ENCODE results near the gene NPHP4.

The NPHP4 gene

DNA sequence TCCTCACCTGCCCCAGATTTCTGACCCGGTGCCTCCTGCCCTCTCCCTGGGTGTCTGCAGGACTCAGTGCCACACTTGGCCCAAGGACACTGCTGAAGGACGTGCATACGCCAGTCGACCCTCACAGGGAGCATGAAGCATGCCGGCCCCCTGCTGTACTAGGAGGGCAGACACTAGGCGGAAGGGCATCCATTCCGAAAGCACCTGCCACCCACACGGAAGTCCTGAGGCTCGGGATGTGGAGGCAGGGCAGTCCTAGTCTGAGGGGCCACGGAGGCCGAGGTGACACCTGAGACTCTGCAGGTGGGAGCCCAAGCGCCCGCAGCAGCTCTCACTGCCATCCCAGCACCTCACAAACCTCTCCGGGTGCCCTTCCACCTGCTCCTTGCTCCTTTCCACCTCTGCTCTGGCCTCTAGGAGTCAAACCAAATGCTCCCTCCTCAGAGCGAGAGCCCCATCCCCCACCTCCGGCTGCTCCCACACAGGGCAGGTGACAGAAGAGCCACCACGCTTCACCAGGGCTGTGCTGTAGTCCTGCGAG is 2.4 kb downstream of the NPHP4 start:
- no peak for DNase-seq (ENCODE audit: low read depth)

DNA sequence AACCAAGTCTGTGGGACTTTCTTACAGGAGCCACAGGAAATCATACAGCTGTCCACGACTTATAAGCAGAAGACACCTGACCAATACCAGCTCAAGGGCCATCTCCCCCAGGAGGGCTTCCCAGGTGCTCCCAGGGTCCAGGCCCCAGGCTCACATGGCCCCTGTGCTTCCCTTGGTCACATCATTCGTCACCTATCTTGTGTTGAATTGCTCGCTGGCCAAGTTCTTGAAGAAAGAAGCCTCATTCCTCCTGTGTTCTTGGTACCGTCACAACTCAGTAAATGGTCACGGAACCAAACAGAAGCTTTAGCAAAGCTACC is 3.0 kb downstream of the NPHP4 start:
- DNase-seq (ENCODE audit: low read depth): no peak

DNA sequence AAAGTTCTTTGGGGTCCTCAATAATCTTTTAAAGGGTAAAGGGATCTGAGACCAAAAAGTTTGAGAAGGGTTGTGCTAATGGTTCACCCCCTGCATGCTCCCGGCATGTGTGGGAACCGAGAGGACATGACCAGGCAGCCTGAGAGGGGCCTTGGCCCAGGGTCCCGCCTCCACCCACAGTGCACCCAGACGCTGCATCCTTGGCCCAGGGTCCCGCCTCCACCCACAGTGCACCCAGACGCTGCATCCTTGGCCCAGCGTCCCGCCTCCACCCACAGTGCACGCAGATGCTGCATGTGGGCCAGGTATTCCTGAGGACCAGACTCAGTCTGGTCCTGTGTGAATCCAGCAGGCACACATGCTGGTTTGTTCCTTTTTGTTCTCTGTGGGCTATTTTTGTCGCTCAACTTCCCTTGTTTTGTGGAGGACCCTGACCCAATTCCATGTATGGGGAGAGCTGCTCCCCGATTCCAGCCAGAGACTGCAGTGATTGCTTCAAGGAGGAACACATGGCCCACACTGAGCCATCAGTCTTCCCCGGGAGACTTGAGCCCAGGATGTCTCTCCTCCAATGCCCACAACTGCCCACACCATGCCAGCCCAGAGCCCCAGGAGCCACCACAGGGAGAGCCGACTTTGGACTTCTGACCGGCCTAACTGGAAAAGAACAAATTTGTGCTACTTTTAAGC is 3.5 kb downstream of the NPHP4 start:
- no peak for DNase-seq (ENCODE audit: low read depth)

DNA sequence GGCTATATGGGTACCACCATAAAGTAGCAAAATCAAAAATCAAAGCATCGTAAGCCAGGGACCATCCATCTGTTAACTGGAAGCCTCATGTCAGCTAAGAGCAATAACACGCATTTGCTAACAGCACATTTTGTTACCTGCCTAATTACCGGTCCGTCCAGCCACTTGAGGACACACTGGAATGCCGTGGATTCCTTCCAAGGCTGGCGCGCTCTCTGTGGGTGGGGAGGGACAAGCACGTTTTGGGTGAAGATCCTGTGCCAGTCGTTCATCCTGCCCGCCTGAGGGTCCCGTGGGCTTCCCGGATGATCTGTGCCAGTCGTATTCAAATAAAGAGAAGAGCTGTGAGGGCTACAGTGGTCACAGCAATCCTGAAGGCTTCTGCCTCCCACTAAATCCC is 6.2 kb downstream of the NPHP4 start:
- DNase-seq (ENCODE audit: low read depth): no peak

GRCh38 chr1:5985250-5985649 is 7.0 kb downstream of the NPHP4 start:
- no peak for DNase-seq (ENCODE audit: low read depth)

DNA sequence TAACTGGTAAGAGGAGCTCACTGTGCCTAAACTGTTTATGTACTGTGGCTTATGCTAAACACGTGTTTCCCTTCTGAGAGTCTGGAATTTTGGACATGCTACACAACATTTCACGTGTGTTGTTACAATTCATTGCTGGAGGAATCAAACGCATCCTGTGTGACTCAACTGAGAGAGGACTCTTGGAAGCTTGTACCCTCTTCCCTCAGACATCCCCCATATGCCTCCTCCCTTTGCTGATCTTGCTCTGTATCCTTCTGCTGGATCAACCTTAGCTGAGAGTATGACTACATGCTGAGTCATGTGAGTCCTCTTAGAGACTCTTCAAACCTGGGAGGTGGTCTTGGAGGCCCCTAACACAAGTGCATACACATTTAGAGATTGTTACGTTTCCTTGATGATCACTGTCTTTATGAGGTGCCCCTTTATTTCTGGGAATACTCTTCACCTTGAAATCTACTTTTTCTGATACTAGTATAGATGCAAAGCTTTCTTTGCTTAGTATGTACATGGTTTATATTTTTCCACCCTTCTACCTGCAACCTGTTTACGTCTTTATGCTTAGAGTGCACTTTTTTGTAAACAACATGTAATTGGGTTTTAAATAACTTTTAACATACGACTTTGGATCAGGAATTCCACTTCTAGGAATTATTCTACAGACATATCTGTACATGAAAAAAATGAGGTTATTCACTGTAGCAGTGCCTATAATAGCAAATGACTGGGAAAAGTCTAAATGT is 8.7 kb downstream of the NPHP4 start:
- DNase-seq (ENCODE audit: low read depth): no peak

DNA sequence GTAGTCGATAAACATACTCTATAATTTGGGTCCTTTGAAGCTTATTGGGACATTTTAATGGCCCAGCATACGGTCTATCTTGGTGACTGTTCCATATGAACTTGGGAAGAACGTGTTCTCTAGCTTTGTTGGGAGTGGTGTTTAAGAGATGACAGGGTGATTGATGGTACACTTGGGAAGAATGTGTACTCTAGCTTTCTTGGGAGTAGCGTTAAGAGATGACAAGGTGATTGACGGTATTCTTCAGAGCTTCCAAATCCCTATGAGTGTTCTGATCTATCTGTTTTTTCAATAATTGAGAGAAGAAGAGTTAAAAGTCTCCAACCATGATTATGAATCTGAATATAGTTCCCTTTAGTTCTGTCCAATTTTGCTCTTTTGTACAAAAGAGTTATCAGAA is 9.4 kb downstream of the NPHP4 start:
- no peak for DNase-seq (ENCODE audit: low read depth)

DNA sequence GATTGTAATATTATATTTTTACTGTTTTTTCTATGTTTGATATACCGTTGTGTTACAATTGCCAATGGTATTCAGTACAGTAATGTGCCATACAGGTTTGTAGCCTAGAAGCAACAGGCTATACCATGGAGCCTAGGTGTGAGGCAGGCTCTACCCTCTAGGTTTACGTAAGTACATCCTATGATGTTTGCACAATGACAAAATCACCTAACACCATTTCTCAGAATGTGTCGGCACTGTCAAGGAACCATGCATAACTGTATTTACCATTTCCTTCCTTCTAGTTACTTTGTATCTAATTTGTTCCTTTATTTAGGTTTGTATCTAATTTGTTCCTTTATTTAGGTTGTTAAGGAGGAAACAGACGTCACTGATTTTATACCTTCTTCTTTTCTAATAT is 9.9 kb downstream of the NPHP4 start:
- no peak for DNase-seq (ENCODE audit: low read depth)

DNA sequence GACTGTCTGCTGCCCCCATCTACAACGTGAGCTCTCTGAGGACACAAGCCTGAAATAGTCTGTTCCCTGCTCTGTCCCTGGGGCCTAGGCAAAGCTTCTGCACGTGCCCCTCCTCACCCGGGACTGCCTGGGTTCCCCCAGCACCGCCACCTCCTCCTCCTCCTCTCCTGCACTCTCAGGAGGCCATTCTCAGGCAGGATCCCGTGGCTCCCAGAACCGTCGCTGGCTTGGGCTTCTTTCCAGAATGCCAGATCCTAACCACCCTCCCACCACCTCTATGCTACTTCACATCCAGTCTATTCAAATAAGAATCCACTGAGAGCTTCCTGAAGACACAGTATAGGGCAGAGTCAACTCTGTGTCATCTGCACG is 11.2 kb downstream of the NPHP4 start:
- DNase-seq (ENCODE audit: low read depth): no peak

DNA sequence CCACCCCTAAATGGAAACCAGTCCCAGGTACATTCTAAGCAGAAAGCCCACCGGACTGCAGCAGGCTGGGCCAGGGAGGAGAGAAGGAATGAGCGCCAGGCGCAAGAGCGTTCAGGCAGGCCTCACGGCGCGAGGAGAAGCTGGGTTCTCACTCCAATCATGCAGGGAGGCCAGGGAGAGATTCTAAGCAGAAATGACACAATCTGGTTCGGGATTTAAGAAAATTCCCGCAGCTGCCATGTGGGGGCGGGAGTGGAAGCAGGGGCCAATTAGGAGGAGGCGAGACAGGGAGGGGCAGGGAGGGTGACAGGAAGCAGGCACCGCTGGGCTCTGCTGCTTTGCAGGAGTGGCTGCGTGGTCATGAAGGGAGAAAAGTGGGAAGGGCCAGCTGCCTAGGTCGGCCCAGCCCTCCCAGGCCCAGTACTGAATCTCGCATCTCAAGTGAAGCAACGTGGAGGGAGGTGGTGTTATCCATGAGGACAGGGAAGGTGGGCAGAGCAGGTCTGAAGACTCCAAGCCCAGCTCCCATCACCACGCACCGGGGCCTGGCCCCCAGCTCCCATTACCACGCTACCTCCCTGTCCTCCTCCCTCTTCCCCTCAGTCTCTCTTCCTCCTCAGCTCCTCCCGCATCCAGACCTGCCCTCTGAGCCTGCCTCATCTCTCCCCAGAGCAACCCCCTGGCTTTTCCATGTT is 11.8 kb downstream of the NPHP4 start:
- no peak for DNase-seq (ENCODE audit: low read depth)

GRCh38 chr1:5979536-5980313 is 12.5 kb downstream of the NPHP4 start:
- DNase-seq (ENCODE audit: low read depth): no peak

DNA sequence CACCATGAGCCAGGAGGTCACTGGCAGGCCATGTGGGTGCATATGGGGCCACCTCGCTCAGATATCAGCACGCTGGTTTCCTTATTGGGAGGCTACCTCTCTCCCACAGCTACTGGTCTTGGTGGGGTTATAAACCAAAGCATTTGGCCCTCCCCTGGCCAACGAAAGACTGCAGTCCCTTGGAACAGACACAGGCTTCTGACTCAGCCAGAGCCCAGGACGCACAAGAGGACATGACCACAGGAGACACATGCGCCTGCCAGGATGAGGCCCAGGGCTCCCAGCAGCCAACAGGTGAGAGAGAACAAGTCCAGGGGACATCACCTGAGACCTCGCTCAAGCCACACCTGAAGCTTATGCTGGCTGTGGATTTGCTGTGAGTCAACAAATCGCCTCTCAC is 13.8 kb downstream of the NPHP4 start:
- DNase-seq (ENCODE audit: low read depth): no peak

- DNase-seq (ENCODE audit: low read depth): no peak
Measured at GRCh38 chr1:5977494-5978444, 14.5 kb downstream of the NPHP4 start.

DNA sequence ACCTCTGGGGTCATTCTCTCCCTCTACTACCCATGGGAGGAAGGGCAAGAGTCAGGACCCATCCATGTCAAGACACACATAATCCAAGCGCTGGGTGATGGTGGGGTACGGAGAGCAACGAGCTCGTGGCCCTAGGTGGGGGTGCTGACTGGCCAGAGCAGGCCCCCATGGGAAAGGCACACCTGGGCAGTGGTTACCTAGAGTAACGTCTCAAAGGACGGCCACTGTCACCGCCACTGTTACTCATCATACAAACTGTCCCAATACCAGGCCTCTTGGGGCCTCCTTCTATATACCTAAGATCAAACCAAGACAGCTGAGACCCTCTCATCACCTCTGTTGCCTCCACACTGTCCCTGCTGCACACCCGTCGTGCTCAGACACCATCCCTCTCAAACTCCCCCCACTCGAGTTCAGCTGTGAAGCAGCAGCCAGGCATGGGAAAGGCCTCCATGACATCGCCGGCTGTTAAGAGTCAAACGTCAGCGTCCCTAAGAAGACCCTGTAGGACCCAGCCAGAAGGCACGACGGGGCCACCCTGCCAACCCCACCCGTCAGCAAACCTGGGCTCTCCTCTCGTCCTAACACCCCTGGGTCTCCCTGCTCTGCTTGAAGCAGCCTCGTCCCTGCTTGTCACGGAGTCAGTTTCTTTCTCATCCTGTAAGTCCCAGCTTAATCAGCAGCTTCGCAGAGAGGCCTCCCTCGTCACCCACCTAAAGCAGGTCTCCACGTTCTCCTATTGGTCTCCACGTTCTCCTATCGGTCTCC is 15.3 kb downstream of the NPHP4 start:
- DNase-seq (ENCODE audit: low read depth): no peak

- no peak for DNase-seq (ENCODE audit: low read depth)
Measured at GRCh38 chr1:5976231-5976630, 16.0 kb downstream of the NPHP4 start.

DNA sequence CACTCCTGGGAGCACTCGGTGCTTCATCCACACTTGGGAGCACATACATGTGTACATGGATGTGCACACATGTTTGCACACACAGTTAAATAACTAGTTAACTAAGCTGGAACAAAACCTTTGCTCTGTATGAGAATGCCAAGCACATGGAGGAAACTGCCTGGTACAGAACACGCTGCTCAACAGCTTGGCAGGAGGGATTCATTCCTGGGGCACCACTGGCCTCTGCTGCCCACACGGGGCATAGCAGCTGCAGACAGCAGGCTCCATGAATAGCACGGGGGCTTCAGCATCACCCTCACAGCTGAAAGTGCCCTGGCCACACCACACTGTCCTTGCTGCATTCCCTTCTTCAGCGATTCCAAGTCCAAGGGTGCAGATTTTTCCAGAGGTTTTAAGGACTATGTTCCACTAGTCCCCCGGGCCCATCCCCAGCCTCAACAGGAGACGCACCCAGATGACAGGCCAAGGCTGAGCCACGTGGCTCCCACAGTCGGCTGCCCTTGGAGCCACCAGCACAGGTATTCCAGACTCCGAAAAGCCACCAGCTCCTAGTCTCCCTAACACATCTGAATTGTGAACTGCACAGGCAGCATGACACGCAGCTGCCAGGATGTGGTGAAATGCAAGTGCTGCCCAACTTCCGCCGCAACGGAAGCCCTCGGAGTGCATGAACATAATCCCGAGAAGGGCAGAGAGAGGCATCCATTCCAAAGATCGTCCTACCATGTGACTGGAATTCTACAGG is 16.9 kb downstream of the NPHP4 start:
- peak; percentile 19 for DNase-seq (ENCODE audit: low read depth)

- DNase-seq (ENCODE audit: low read depth): no peak
Measured at GRCh38 chr1:5974631-5975030, 17.6 kb downstream of the NPHP4 start.

GRCh38 chr1:5973771-5974170 is 18.5 kb downstream of the NPHP4 start:
- DNase-seq (ENCODE audit: low read depth): no peak

GRCh38 chr1:5972198-5972520 is 20.1 kb downstream of the NPHP4 start:
- no peak for DNase-seq (ENCODE audit: low read depth)
